ENCODE data around the gene KMT2C.
A peak's percentile ranks its signal among the peaks of the same experiment; 100 is the strongest.
"Not testable (repeated sequence)": the region's sequence is repeated elsewhere in the genome, so short reads cannot be mapped to it uniquely, and the experiment has no call there.

The KMT2C gene

GRCh38 chr7:152435384-152436110, at the start of gene KMT2C:
TSS of gene KMT2C (minus strand) at chr7:152436003. CDS start at chr7:152435786, 217 bp downstream.
- peak; percentile 58 for DNase-seq

GRCh38 chr7:152481082-152481481, 45.3 kb upstream of the KMT2C start:
- no peak for DNase-seq

- no peak for DNase-seq
These were observed 44.9 kb upstream of the KMT2C start for GRCh38 chr7:152480664-152481063.

- DNase-seq: no peak
These were observed 43.8 kb upstream of the KMT2C start for GRCh38 chr7:152479595-152479994.

GRCh38 chr7:152478140-152478539, 42.3 kb upstream of the KMT2C start:
- DNase-seq: no peak

GRCh38 chr7:152477079-152477478, 41.3 kb upstream of the KMT2C start:
- no peak for DNase-seq

- DNase-seq: no peak
These were observed 40.7 kb upstream of the KMT2C start for GRCh38 chr7:152476551-152476950.

GRCh38 chr7:152471023-152471620, 35.3 kb upstream of the KMT2C start:
- not testable (repeated sequence) for DNase-seq

GRCh38 chr7:152470251-152471022, 34.6 kb upstream of the KMT2C start:
- not testable (repeated sequence) for DNase-seq

GRCh38 chr7:152469576-152469975, 33.8 kb upstream of the KMT2C start:
- not testable (repeated sequence) for DNase-seq

GRCh38 chr7:152467225-152467624, 31.4 kb upstream of the KMT2C start:
- no peak for DNase-seq

- no peak for DNase-seq
These were observed 29.2 kb upstream of the KMT2C start for GRCh38 chr7:152465119-152465387.

GRCh38 chr7:152464312-152465118, 28.7 kb upstream of the KMT2C start:
- peak; percentile 82 for DNase-seq

- DNase-seq: peak; percentile 100
These were observed 28.0 kb upstream of the KMT2C start for GRCh38 chr7:152463709-152464311.

- DNase-seq: peak; percentile 49
These were observed 27.3 kb upstream of the KMT2C start for GRCh38 chr7:152462995-152463708.

GRCh38 chr7:152459724-152460251, 24.0 kb upstream of the KMT2C start:
- peak; percentile 90 for DNase-seq

- no peak for DNase-seq
These were observed 15.6 kb upstream of the KMT2C start for GRCh38 chr7:152451356-152451755.

- DNase-seq: not testable (repeated sequence)
These were observed 9.7 kb upstream of the KMT2C start for GRCh38 chr7:152445386-152446008.

- no peak for DNase-seq
These were observed 7.8 kb upstream of the KMT2C start for GRCh38 chr7:152443586-152443985.

GRCh38 chr7:152442330-152442835, 6.6 kb upstream of the KMT2C start:
- DNase-seq: no peak

- not testable (repeated sequence) for DNase-seq
These were observed 6.0 kb upstream of the KMT2C start for GRCh38 chr7:152441810-152442209.
